Measurements from ENCODE around the gene ZFYVE9. TPM values are rescaled to one million over a fixed set of nuclear protein-coding genes. Genes with fewer than 3 reads are reported as not detected.
"Not testable (repeated sequence)": the region's sequence is repeated elsewhere in the genome, so short reads cannot be mapped to it uniquely, and the experiment has no call there.

The ZFYVE9 gene, protein sequence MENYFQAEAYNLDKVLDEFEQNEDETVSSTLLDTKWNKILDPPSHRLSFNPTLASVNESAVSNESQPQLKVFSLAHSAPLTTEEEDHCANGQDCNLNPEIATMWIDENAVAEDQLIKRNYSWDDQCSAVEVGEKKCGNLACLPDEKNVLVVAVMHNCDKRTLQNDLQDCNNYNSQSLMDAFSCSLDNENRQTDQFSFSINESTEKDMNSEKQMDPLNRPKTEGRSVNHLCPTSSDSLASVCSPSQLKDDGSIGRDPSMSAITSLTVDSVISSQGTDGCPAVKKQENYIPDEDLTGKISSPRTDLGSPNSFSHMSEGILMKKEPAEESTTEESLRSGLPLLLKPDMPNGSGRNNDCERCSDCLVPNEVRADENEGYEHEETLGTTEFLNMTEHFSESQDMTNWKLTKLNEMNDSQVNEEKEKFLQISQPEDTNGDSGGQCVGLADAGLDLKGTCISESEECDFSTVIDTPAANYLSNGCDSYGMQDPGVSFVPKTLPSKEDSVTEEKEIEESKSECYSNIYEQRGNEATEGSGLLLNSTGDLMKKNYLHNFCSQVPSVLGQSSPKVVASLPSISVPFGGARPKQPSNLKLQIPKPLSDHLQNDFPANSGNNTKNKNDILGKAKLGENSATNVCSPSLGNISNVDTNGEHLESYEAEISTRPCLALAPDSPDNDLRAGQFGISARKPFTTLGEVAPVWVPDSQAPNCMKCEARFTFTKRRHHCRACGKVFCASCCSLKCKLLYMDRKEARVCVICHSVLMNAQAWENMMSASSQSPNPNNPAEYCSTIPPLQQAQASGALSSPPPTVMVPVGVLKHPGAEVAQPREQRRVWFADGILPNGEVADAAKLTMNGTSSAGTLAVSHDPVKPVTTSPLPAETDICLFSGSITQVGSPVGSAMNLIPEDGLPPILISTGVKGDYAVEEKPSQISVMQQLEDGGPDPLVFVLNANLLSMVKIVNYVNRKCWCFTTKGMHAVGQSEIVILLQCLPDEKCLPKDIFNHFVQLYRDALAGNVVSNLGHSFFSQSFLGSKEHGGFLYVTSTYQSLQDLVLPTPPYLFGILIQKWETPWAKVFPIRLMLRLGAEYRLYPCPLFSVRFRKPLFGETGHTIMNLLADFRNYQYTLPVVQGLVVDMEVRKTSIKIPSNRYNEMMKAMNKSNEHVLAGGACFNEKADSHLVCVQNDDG (N-terminal part only)
- 0.78 TPM for polyA plus RNA-seq

DNA sequence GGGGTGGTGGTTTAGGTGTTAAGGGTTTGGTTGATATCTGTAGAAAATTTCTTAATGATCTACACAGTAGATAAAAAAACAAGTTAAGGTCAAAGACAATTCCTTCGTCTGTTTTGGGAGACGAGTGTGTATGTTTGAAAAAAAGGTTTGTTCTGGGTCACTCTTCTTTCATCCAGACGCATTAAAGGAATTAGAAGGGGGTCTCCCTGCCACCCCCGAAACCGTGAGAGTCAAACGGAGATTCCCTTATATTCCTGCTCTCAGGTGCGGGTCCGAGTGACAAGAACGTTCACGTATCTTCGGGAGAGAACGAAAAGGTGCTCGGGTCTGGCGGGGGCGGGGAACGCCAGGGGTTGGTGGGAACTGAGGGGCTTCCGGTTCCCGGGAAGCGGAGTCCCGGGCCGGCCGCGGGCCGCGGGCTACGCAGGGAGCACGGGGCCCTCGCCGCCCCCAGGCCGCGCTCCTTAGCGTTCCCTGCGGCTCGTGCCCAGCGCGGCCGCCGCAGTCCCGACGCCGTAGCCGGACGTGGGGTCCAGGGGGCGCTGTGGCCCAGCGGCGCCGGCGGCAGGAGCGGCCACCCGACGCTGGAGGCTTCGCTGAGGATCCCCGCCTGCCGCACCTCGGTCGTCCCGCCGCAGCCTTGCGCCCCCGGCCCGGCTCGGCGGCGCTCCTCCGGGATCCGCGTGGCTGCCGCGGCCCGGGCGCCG is at the start of gene ZFYVE9:
Gene ZFYVE9, plus strand, starts transcription at position 577 of the 707 bp plus-strand sequence. CDS start 91,118 bp downstream, outside the sequence.
- Mint-ChIP-seq H3K9me3 (peaks cover 0 to 2% (median 0%) of the 10 kb centered on the region in 3 donors), H3K4me3 (peak within 1 kb of the TSS; percentile 80 to 93 (median 88)), H3K27me3 (peaks cover 29% of the 10 kb centered on the region), H3K4me1 (peaks cover 14 to 26% (median 23%) of the 10 kb centered on the region in 3 donors), H3K27ac (peak within 1 kb of the TSS; percentile 2 to 47 (median 27)), H3K36me3 (no peaks in the 10 kb centered on the region)

DNA sequence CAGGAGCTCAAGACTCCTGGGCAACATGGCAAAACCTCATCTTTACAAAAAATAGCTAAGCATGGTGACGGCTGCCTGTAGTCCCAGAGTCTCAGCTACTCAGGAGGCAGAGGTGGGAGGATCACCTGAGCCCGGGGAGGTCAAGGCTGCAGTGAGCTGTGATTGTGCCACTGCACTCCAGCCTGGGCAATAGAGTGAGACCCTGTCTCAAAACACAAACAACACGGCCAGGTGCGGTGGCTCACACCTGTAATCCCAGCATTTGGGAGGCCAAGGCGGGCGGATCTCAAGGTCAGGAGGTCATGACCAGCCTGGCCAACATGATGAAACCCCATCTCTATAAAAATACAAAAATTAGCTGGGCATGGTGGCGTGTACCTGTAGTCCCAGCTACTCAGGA is 47.6 kb upstream of the ZFYVE9 start:
- H3K27ac Mint-ChIP-seq, H3K9me3 Mint-ChIP-seq, H3K36me3 Mint-ChIP-seq, H3K4me3 Mint-ChIP-seq, H3K4me1 Mint-ChIP-seq, H3K27me3 Mint-ChIP-seq: not testable (repeated sequence)

DNA sequence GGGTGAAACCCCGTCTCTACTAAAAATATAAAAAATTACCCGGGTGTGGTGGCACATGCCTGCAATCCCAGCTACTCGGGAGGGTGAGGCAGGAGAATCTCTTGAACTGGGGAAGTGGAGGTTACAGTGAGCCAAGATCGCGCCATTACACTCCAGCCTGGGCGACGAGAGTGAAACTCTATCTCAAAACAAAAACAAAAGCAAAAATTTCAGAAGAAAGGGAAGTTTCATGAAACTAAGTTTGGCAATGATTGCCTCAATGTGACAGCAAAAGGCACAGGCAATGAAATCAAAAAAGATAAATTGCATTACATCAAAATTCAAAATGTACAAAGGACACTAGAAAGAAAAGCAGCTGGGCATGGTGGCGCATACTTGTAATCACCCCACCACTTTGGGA is 45.7 kb upstream of the ZFYVE9 start:
- H3K27ac Mint-ChIP-seq = no peak overlapping the region
- H3K4me1 Mint-ChIP-seq = peaks cover 0 to 9% (median 4%) of the 10 kb centered on the region in 3 donors
- H3K9me3 Mint-ChIP-seq = peaks cover 0 to 5% (median 0%) of the 10 kb centered on the region in 3 donors
- no peaks in the 10 kb centered on the region for H3K27me3 Mint-ChIP-seq
- peaks cover 4% of the 10 kb centered on the region for H3K36me3 Mint-ChIP-seq
- peak overlapping the region in 3 of 4 donors; percentile 7 to 25 (median 8) for H3K4me3 Mint-ChIP-seq

DNA sequence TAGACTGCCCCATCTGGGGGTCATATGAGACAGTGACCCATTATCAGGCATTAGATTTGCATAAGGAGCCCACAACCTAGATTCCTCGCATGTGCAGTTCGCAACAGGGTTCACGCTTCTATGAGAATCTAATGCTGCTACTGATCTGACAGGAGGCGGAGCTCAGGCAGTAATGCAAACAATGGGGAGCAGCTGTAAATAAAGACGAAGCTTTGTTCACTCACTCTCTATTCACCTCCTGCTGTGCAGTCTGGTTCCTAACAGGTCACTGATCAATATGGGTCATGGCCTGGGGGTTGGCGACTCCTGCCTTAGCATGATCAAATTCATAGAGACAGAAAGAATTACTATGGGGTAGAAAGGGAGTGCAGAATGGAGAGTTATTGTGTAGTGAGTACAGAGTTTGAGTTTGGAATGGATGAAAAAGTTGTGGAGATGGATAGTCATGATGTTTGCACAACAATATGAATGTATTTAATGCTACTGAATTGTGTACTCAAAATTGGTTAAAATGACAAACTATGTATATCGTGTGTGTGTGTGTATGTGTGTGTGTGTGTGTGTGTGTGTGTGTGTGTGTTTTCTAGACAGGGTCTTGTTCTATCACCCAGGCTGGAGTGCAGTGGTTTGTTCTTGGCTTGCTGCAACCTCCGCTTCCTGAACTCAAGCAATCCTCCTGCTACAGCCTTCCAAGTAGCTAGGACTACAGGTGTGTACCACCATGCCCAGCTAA is 43.6 kb upstream of the ZFYVE9 start:
- H3K9me3 Mint-ChIP-seq = peaks cover 0 to 5% (median 0%) of the 10 kb centered on the region in 3 donors
- H3K4me1 Mint-ChIP-seq = peaks cover 0 to 9% (median 9%) of the 10 kb centered on the region in 3 donors
- no peak overlapping the region for H3K27ac Mint-ChIP-seq
- no peaks in the 10 kb centered on the region for H3K36me3 Mint-ChIP-seq
- no peak overlapping the region for H3K4me3 Mint-ChIP-seq
- H3K27me3 Mint-ChIP-seq = no peaks in the 10 kb centered on the region

DNA sequence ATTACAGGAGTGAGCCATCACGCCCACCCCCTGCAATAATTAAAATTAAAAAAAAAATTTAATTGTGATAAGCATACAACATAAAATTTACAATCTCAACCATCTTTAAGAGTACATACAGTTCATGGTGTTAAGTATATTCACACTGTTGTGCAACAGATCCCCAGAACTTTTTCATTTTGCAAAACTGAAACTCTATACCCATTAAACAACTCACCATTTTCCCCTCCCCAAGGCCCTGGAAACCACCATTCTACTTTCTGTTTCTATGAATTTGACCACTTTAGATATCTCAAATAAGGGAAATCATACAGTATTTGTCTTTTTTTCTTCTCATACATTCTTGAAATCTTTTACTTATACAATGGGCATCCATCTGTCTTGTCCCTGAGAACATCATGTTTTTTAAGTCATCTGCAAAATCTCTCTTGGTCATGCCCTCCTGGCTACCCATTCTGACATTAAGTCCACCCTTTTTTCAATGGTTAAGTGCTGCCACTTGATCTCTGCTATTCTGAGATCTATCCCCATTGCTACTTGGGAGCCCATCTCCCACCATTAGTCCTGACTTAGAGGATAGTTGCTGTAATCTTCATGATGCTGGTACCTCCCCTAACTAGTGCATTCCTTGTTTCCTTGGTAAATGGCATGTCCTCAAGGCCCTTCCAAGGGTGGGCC is 39.4 kb upstream of the ZFYVE9 start:
- H3K9me3 Mint-ChIP-seq = no peaks in the 10 kb centered on the region
- H3K4me1 Mint-ChIP-seq = peaks cover 0 to 9% (median 4%) of the 10 kb centered on the region in 3 donors
- no peaks in the 10 kb centered on the region for H3K36me3 Mint-ChIP-seq
- no peak overlapping the region for H3K4me3 Mint-ChIP-seq
- no peaks in the 10 kb centered on the region for H3K27me3 Mint-ChIP-seq
- H3K27ac Mint-ChIP-seq = no peak overlapping the region

DNA sequence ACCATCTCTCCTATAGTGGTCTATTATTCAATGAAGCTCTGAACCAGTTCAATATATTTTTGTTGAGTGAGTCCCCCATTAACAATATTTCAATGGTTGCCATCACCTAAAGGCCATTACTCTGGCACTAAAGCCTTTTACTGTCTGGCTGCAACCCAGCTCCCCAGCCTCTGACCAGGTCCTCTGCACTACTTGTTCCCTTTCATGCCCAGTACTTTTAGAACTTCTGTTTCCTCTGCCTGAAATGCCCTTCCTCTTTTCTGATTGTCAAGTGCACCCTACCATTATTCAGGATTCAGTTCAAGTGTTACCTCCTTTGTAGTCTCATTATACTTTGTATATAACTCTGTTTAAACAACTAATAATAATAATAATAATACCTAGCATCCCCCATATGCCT is 30.4 kb upstream of the ZFYVE9 start:
- no peaks in the 10 kb centered on the region for H3K36me3 Mint-ChIP-seq
- no peak overlapping the region for H3K4me3 Mint-ChIP-seq
- no peaks in the 10 kb centered on the region for H3K4me1 Mint-ChIP-seq
- no peak overlapping the region for H3K27ac Mint-ChIP-seq
- H3K27me3 Mint-ChIP-seq = no peaks in the 10 kb centered on the region
- H3K9me3 Mint-ChIP-seq = no peaks in the 10 kb centered on the region

DNA sequence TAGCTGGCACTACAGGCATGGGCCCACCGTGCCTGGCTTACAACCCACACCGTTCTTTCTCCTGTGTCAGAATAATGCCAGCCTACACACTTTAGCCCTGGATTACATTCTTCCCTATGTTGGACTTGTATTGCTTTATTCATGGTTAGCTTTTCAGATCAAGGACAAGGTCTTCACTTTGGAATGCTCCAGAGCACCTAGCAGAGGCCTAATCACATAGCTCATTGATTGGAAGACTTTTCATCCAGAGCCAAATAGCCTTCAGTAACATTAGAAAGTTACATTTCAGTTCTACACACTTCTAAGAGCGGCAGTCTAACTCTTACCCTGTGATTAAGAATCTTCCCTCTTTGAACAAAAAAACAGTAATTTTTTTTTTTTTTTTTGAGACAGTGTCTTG is 29.4 kb upstream of the ZFYVE9 start:
- Mint-ChIP-seq H3K36me3 (no peaks in the 10 kb centered on the region), H3K4me1 (no peaks in the 10 kb centered on the region), H3K27me3 (no peaks in the 10 kb centered on the region), H3K4me3 (peak overlapping the region in 1 of 4 donors; percentile 40), H3K9me3 (no peaks in the 10 kb centered on the region), H3K27ac (no peak overlapping the region)

DNA sequence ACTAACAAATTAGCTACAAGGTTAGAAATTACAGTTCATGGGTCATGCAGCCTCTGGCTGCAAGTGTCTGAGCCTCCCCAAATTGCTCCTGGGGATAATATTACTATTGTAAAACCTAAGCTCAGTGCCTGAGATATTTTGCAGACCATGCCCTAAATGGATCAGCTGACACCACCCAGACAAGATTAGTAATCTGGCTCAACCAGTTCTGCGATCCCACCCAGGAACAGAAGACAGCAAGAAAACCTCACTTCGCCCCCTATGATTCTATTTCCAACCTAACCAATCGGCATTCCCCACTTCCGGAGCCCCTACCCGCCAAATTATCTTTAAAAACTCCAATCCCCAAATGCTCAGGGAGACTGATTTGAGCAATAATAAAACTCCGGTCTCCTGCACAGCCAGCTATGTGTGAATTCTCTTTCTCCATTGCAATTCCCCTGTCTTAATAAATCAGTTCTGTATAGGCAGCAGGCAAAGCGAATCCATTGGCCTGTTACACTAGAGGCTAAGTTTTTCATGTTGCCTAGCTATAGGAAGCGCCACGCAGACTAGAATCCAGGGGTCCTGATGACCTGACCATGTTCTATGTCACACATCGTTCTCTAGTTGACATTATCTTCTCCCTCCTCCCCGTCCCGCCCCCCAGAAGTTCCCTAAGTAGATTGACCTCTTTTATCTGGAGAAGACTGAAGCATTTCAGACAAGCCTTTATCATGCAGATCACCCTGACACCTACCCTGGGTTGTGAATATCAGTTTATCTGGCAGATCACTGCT is 22.4 kb upstream of the ZFYVE9 start:
- no peak overlapping the region for H3K4me3 Mint-ChIP-seq
- H3K27me3 Mint-ChIP-seq = no peaks in the 10 kb centered on the region
- no peaks in the 10 kb centered on the region for H3K36me3 Mint-ChIP-seq
- no peak overlapping the region for H3K27ac Mint-ChIP-seq
- no peaks in the 10 kb centered on the region for H3K9me3 Mint-ChIP-seq
- no peaks in the 10 kb centered on the region for H3K4me1 Mint-ChIP-seq

DNA sequence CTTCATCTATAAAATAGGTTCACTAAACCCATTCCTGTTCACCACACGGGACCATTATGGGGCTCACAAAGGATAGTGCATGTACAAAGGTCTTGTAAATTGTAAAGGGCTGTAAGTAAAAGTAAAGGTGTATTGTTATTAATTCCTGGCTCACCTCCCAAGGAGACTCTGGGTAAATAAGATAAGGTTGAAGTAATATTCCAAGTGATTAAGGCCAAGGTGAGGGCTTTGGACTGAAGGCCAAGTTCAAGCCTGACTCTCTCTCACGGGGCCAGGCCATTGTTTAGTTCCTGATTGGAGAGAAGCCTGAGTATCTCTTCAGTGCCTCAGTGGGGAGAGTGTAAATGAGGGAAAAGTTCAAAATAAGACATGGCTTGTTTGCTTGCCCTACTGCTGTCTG is 19.5 kb upstream of the ZFYVE9 start:
- Mint-ChIP-seq H3K9me3 (no peaks in the 10 kb centered on the region), H3K27me3 (peaks cover 11% of the 10 kb centered on the region), H3K36me3 (no peaks in the 10 kb centered on the region), H3K4me1 (no peaks in the 10 kb centered on the region), H3K4me3 (no peak overlapping the region), H3K27ac (no peak overlapping the region)

DNA sequence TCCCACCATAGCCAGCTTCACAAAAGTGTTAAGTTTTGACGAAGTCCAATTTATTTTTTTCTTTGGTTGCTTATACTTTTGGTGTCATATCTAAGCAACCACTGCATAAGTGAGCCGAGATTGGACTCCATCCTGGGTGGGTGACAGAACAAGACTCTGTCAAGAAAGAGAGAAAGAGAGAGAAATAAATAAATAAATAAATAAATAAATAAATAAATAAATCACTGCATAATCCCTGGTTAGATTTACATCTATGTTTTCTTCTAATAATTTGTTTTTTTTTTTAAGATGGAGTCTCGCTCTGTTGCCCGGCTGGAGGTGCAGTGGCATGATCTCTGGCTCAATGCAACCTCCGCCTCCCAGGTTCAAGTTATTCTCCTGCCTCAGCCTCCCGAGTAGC is 18.3 kb upstream of the ZFYVE9 start:
- Mint-ChIP-seq H3K27me3 (peaks cover 11% of the 10 kb centered on the region), H3K36me3 (no peaks in the 10 kb centered on the region), H3K27ac (peak overlapping the region in 1 of 3 donors; percentile 13), H3K4me1 (no peaks in the 10 kb centered on the region), H3K4me3 (no peak overlapping the region), H3K9me3 (no peaks in the 10 kb centered on the region)

DNA sequence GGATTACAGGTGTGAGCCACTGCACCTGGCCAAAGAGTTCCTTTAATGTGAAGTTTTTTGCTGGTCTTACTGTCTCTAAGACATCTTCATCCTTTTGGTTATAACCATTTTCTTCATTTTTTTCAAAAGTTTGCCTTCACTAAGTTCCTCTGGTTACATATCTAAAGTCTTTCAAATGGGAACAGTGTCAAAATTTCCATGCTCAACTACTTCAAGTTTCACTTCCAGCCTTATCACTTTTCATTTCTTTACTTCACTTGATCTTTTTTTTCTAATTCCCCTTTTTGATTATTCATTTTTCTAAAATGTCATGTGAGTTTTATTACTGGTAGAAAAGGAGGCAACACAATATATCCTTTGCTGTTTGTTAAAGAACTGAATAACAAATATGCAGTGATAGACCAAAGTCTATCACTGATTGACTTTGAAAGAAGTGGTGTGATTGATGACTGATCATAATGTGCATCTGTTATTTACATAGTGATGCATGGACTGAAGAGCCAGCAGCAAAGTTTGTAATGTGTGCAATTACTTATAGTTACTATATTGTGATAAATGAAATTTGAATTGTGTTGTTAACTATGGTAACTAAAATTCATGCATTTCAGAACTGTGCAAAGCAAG is 16.0 kb upstream of the ZFYVE9 start:
- peaks cover 13% of the 10 kb centered on the region for H3K27me3 Mint-ChIP-seq
- no peak overlapping the region for H3K4me3 Mint-ChIP-seq
- H3K4me1 Mint-ChIP-seq = no peaks in the 10 kb centered on the region
- no peaks in the 10 kb centered on the region for H3K36me3 Mint-ChIP-seq
- H3K27ac Mint-ChIP-seq = no peak overlapping the region
- H3K9me3 Mint-ChIP-seq = no peaks in the 10 kb centered on the region

Data from IgD-negative memory B cell (primary cell).